GM18868 (cell line): Measurements from ENCODE around the gene ZBTB47.

Experiments used
- ATAC-seq: cut with Tn5 transposase; IDR thresholded peaks from one replicate; pipeline ENCODE4 v1.9.1; 2021; ENCODE audit warnings: mild to moderate bottlenecking, moderate library complexity; ENCODE audit not compliant: unreplicated experiment

ZBTB47 gene

DNA sequence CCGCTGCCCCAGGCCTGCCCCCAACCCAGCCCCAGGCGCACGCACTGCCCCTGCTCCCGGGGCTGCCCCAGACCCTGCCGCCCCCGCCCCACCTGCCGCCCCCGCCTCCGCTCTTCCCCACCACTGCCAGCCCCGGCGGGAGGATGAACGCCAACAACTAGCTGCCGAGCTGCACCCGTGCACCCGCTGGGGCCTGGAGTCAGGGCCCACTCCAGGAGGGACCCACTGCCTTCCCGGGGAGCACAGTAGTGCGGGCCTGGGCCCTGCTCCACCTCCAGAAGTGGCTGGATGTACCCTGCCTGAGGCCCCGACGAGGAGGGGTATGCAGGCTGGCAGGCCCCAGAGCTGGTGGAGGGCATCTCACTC lies 10.9 kb downstream of the ZBTB47 start:
- no peak for ATAC-seq

DNA sequence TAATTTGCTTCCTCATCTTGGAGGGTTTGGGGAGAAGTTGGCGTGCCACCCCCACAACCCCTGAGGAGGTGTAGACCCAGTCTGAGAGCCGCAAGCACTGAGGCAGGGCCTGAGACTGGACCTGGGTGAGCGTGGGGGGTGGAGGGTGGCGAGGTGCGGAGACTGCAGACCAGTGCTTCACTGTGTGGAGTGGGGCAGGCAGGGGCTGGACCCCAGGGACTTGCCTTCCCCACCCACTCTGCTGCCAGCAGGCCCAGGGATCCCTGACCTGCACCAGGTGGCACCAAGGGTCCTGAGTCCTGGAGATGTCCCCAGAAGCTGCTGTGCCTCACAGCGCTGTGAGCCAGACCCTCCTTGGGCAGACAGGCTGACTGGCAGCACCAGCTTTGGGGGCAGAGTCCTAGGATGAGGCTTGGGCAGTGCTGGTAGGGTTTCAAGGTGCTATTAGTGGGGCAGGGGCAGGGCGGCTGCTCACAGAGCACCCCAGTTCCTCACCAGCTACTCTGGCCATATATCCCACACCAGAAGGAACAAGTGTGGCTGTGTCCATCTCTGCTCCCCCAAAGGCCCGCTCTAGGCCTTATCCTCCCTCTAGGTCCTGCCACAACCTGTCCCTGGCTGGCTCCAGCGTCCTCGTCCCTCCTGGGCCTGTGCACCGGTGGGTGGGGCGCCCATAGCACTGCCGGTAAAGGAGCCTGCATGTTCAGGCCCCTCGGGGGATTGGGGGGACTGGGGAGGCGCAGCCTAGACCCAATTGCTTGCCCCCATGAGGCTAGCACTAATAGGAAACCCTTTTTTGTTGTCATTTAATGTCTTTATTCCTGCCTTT lies 11.8 kb downstream of the ZBTB47 start:
- ATAC-seq = no peak

DNA sequence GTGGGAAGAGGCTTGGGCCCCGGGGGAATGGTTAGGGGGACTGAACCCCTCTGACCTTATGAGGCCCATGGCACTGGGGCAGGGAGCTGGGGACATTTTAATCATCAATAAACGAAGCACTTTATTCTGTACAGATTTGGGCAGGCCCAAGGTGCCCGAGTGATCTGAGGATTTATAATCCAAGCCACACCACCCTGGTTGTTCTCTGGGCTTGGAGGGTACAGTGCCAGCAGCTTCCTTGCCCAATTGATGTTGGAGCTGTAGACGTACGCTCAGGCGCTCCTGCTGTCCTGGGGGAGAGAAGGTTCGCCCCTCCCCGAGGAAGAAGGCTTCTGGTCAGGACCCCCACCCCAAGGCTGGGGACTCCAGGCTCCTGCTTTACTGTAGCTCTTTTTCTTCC lies 12.5 kb downstream of the ZBTB47 start:
- no peak for ATAC-seq

DNA sequence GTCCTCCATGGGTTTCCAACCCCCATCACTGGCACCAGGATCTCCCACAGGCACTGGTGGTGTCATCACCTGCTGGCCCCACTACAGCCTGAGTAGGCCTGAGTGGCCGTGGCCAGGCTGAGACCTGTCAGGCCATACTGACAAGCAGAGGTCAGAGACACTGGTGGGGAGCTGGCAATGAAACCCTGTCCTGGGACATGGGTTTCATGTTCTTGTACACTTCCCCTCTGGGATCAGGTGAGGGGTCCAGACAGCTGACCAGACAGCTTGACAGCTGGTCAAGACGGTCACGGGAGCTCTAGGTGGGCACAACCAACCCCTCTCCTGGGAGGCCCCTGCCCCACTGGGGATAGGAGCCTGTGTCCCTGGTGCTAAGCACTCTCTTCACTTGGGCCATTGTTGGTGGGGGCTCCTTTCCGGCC lies 13.1 kb downstream of the ZBTB47 start:
- ATAC-seq = no peak

DNA sequence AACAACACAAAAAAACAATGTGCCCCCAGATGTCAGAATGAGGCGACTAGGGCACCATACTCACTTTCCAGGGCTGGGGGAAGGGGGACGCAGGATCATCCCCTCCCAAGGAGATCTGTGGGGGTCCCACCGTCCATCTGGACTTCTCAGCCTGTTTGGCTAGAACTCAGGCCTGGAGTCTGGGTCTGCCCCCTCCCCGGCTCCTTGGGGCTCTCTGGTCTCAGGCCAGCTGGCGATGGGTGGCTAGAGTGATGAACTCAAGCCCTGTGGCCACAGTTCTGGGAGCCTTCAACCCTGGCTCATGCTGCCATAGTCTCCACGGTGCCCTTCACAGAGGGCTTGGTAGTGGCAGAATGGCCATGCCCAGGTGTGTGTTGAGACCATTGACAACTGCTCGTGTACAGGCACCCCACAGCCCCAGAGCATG lies 13.6 kb downstream of the ZBTB47 start:
- no peak for ATAC-seq

DNA sequence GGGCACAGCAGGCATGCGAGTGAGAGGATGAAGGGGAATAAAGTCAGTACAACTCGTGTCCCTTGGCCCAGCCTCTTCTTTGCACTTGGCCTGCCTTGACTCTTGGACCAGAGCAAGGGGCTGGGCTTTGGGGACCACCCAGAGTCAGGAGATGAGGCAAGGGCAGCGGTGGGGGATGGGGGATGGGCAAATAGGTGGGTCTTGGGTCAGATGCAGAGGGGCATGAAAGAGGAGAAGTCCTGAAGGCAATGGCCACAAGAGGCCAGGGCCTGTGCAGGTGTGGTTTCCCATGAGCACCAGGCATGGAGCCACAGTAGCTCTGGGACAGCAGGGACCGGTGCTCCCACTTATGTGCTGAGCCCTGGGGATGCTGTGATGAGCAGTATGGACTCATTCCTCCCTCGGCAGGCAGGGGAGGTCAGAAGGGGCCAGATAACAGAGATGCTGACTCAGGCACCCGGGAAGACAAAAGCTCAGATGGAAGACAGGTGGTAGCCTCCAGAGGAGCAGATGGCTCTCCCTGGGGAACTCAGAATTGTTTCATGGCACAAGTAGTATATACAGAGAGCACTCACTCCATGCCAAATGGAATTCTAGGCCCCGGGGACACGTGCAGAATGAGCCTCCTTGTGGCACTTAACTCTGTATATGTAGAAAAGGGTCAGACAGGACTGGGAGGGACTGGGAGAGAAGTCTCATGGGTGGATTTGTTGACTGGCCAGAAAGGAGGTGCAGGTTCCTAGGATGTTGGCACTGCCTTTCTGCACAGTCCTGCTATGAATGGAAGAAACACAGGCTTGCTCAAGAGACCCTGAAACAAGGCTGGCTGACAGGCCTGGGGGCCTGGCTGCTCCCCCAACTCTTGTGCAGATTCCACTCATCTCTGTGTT lies 14.3 kb downstream of the ZBTB47 start:
- no peak for ATAC-seq

DNA sequence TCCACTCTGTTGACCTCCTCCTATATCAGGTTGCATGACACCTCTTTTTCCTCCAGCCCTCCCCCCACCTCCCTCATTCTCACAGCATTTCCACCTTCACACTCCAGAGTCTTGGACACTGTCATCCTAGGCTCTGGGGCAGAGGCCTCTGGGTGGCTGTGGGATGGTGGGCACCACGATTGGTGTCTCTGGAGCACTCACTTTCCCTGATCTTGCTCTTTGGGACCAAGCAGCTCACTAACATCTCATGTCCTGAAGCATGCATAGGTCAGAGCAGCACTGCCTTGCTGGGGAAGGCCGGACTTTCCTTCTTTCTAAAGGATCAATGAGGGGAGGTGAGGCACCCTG lies 14.9 kb downstream of the ZBTB47 start:
- no peak for ATAC-seq

DNA sequence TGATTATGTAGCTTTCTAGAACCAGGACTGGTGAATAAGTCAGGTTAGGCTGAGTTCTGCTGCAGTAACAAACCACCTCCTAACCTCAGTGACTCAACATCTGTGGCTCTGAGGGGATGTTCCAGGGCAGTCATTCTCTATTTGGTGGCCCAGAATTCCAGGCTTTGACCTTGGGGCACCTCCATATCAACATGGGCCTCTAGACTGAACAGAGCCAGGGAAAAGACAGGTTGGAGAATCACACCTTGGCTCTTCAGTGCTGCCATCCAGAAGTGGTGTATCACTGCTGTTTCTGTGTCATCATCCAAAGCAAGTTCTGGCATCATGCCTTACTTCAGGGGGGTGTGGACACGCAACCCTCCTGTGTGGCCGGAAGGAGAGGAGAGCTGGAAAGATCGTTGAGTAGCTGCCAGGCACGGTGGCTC lies 15.3 kb downstream of the ZBTB47 start:
- ATAC-seq = no peak

DNA sequence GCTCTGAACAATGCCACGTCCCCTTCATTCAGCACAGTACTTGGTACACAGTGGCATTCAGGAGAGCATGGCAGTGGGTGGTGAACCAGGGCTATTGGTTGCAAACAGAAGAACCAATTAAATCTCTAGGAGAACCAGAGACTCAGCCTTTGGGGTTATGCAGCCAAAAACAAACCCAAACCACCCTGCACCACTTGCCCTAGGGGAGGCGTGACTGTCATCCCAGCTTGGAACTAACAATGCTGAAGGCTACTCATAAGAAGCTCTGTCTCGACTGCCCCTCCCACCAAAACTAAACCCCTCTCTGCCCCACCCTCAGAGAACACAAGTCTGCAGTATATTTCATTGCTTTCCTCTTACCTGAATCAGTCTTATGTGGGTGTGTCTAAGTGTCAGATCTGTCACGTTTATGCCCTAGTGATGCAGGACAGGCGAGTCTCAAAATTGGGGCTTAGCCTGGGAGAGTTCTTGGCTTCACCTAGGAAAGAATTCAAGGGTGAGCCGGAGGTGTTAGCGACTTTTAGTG lies 16.6 kb downstream of the ZBTB47 start:
- no peak for ATAC-seq

DNA sequence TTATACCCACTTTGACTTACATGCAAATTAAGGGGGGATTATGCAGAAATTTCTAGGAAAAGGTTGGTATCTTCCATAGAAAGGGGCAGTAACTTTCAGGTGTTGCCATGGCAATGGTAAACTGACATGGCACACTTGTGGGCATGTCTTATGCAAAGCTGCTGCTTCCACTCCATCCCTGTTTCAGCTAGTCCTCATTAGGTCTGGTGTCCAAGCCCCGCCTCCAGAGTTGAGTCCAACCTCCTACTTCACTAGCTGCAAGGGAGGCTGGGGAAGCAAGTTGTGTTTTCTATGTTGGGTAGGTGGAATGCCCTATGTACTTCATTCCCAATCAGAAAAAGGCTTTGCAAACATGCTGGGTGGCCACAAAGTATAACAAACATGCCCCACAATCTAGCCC lies 17.2 kb downstream of the ZBTB47 start:
- no peak for ATAC-seq

DNA sequence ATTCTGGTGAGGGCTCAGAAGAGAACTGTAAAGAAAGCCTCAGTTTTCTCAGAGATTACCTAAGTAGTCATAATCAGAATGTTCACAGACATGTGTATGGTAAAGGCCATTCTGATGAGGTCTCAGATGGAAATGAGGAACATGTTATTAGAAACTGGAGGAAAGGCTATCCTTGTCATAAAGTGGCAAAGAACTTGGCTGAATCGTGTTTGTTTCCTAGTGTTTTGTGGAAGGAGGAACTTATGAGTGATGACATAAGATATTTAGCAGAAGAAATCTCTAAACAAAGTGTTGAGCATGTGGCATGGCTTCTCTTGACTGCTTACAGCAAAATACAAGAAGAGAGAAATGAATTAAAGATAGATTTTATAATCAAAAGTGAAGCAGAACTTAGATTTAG lies 19.0 kb downstream of the ZBTB47 start:
- ATAC-seq = no peak

DNA sequence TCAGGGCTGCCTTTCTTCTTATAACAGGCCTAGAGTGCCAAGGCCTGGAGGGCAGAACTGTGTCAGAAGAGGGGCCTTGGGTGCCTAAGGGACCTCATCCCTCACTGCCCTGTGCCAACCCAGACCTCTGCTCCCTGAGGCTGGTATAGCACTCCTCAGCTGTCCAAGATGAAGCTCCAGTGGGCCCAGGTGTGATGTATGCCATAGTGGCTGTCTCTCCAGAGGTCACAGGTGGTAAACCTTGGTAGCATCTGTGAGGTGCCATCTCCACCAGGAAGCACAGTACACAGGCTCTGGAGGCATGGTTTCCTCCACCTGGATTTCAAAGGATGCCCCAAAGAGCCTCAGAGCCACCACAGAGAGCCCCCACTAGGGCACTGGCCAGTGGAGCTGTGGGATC lies 19.6 kb downstream of the ZBTB47 start:
- ATAC-seq = no peak

DNA sequence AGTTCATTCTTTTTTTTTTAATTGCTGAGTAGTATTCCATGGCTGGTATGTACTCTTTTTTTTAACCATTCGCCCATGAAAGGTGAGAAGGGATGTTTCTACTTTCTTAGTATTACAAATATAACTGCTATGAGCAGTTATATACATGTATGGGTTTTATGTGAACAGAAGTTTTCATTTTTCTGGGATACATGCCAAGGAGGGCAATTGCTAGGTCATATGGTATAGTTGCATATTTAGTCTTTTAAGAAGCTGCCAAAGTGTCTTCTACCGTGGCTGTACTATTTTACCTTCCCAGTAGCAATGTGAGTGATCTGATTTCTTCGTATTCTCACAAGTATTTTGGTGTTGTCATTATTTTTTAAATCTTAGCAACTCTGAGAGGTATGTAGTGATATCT lies 20.6 kb downstream of the ZBTB47 start:
- ATAC-seq = no peak

DNA sequence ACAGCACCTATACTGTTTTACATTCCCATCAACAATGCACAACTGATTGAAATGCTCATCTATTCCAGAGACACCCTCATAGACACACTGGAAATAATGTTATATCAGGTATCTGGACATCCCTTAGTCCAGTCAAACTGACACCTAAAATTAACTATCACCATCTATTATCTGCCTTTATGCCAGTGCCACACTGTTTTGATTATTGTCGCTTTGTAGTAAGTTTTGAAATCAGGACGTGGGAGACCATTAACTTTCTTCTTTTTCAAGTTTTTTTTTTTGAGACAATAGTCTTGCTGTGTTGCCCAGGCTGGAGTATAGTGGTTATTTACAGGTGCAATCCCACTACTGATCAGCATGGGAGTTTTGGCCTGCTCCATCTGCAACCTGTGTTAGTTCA lies 22.4 kb downstream of the ZBTB47 start:
- ATAC-seq = no peak

DNA sequence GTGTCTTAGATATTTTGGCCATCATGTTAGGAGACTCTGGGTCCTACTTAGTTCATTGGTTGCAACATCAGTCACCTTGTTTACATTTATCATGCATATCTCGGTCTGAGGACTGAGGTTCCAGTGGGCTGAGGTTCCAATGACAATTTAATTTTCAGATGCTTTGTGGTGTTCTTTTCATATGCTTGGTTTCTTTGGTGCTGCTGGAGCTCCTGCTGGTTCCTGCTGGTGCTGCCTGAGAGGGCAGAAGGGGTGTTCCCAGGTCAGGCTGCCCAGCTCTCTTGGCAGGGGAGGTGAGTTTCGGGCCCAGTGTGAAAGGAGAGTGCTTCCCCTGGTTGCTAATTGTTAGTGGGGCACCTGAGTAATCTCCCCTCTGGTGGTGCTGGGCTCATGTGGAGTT lies 24.9 kb downstream of the ZBTB47 start:
- ATAC-seq = no peak

DNA sequence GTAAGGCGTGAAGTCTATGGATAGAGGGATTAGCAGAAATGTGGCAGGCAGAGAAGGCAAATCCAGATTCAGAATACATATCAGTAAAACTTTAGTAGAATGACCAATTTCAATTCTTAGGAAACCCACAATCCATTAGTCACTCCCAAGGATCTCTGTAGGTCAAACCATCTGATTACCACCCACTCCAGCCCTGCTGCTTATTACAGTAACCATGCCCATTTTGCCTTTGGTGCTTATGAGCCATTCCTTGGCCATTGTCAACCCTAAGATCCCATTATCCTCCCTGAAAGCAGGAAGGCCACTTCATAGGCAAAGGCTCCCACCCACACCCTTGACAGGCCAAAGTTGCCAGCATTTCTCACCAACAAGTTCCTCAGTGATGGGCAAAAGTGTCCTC lies 26.8 kb downstream of the ZBTB47 start:
- no peak for ATAC-seq

DNA sequence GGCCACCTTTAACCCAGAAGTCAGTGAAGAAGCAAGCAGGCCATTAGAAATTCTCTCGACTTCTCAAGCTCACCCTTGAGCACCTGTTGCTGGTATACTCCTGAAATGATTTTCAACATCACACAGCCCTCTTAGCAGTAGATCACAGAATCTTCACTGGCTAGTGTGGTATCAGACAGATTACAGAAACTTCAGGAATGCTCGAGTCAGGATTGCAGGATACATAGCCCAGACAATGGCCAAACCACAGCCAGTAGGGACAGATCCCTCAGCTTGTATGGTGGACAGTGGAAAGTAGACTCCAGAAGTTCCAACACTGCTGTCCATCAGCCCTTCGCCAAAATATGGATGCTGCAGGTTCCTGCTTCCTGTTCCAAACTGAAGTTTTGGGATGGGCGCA lies 27.3 kb downstream of the ZBTB47 start:
- no peak for ATAC-seq

DNA sequence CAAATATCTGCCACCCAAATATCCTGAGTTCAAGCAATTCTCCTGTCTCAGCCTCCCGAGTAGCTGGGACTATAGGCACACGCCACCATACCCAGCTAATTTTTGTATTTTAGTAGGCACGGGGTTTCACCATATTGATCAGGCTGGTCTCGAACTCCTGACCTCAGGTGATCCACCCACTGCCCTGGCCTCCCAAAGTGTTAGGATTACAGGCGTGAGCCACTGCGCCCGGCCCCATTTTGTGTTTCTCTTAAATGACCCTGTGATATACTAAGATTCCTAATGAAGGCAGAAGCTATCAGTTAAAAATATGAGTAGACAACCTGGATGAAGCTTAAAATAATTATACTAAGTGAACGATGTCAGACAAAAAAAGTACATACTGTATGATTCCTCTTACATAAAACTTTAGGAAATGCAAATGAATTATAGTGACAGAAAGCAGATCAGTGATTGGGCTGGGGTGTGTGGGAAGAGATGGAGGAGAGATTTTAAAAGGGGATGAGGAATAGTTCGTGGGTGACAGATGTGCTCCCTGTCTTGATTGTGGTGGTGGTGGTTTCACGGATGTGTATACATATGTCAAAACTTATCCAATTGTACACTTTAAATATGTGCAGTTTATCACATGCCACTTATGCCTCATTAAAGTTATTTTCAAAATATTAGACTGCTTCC lies 28.0 kb downstream of the ZBTB47 start:
- no peak for ATAC-seq

DNA sequence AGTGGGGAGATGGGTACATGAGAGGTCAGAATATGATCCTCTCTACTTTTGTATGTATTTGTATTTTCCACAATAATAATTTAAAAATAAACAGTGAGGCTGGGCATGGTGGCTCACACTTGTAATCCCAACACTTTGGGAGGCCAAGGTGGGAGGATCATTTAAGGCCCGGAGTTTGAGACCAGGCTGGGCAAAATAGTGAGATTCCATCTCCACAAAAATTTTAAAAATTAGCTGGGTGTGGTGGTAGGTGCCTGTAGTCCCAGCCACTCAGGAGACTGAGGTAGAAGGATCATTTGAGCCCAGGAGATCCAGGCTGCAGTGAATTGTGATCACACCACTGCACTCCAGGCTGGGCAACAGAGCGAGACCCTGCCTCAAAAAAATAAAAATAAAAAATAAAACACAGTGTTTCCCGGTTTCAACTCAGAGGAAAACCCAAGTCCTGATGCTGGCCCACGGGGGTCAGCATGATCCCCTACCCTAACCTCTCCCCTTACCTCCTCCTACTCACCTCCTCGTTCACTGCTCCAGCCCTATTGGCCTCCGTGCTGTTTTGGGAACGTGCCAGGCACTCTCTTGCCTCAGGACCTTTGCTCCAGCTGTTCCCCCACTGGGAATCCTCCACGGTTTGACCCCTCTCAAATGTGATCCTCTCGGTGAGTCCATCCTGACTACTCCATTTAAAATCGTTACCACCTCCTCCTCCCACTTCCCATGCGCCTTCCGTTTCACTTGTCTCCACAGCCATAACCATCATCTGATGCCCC lies 29.0 kb downstream of the ZBTB47 start:
- ATAC-seq = no peak

DNA sequence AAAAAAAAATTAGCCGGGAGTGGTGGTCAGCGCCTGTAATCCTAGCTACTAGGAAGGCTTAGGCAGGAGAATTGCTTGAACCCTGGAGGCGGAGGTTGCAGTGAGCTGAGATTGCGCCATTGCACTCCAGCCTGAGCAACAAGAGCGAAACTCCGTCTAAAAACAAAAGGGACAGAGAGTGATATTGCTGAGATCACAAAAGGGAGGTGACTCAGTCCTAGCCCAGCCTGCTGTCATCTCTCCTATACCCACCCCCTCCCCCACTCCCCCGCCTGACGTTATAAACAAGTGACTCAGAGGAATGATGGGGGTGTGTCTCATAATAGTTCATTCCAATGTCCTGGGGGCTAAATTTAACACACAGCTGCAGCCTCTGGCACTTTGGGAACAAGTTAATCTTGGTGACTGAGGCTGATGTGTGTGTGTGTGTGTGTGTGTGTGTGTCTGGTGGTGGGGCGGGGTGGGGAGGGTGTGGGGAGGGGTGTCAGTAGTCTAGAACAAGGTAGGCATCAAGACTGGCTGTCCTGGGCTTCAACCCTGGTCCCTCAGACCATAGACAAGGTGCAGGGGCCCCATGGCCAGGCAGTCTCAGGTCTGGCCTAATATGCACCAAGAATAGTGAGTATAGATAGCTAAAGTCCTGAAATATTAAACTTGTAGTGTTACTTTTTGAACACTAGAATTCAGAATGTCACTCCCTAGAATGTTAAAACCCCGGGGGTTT lies 30.5 kb downstream of the ZBTB47 start:
- no peak for ATAC-seq
